NCI-H2029 treated with DMSO at 0.1 percent for 48 hours (cell line): ENCODE measurements around the gene GADL1.

ENCODE experiments used
- DNase-seq: peaks from one replicate; lab custom pipeline; 2025; lab: John Stamatoyannopoulos, UW

GADL1 gene

GRCh38 chr3:30694148-30694547 is 200.3 kb downstream of the GADL1 start:
- DNase-seq, result no peak

- peak; percentile 88 for DNase-seq
These were observed 200.9 kb downstream of the GADL1 start for GRCh38 chr3:30693470-30694120.

GRCh38 chr3:30692498-30693130 is 201.8 kb downstream of the GADL1 start:
- no peak for DNase-seq

GRCh38 chr3:30691944-30692343 is 202.5 kb downstream of the GADL1 start:
- no peak for DNase-seq

- DNase-seq, result no peak
These were observed 203.1 kb downstream of the GADL1 start for GRCh38 chr3:30691249-30691880.

- no peak for DNase-seq
These were observed 204.3 kb downstream of the GADL1 start for GRCh38 chr3:30690199-30690598.

GRCh38 chr3:30688776-30689641 is 205.5 kb downstream of the GADL1 start:
- DNase-seq, result peak; percentile 40

GRCh38 chr3:30687930-30688570 is 206.4 kb downstream of the GADL1 start:
- no peak for DNase-seq

- no peak for DNase-seq
These were observed 207.7 kb downstream of the GADL1 start for GRCh38 chr3:30686799-30687198.

- no peak for DNase-seq
These were observed 208.3 kb downstream of the GADL1 start for GRCh38 chr3:30686176-30686575.

GRCh38 chr3:30685267-30685667 is 209.2 kb downstream of the GADL1 start:
- DNase-seq, result no peak

GRCh38 chr3:30684356-30684755 is 210.1 kb downstream of the GADL1 start:
- no peak for DNase-seq

GRCh38 chr3:30683769-30684168 is 210.7 kb downstream of the GADL1 start:
- no peak for DNase-seq

- no peak for DNase-seq
These were observed 211.9 kb downstream of the GADL1 start for GRCh38 chr3:30682434-30683155.

GRCh38 chr3:30681649-30682211 is 212.7 kb downstream of the GADL1 start:
- DNase-seq, result no peak

- DNase-seq, result no peak
These were observed 213.4 kb downstream of the GADL1 start for GRCh38 chr3:30680789-30681648.

GRCh38 chr3:30679045-30679444 is 215.4 kb downstream of the GADL1 start:
- DNase-seq, result no peak

GRCh38 chr3:30677347-30677685 is 217.1 kb downstream of the GADL1 start:
- no peak for DNase-seq

GRCh38 chr3:30676424-30677346 is 217.8 kb downstream of the GADL1 start:
- no peak for DNase-seq
